Mesothelial cell of epicardium (in vitro differentiated cells): ENCODE measurements around the gene TRMT1. TPM values are rescaled to one million over a fixed set of nuclear protein-coding genes. Genes with fewer than 3 reads are reported as not detected.

ENCODE experiments used
- DNase-seq, 2 experiments: peaks; one replicate each; pipeline ENCODE4 v3.0.0; 2021; ENCODE audit warnings: low spot score in 2 of 2; ENCODE audit not compliant: unreplicated experiment in 2 of 2
- H3K27ac Mint-ChIP-seq: 2 replicates; pipeline ENCODE4 v1.8.0; 2021; ENCODE audit warnings: mixed read lengths
- H3K27me3 Mint-ChIP-seq: 2 replicates; pipeline ENCODE4 v1.8.0; 2021; ENCODE audit warnings: low read depth, mixed read lengths
- H3K36me3 Mint-ChIP-seq: 2 replicates; pipeline ENCODE4 v1.8.0; 2021; ENCODE audit warnings: mixed read lengths
- H3K4me1 Mint-ChIP-seq: 2 replicates; pipeline ENCODE4 v1.8.0; 2021; ENCODE audit warnings: mixed read lengths
- H3K4me3 Mint-ChIP-seq: 2 replicates; pipeline ENCODE4 v1.8.0; 2021; ENCODE audit warnings: mild to moderate bottlenecking, moderate library complexity, mixed read lengths
- H3K9me3 Mint-ChIP-seq: 2 replicates; pipeline ENCODE4 v1.8.0; 2021; ENCODE audit warnings: mixed read lengths
- total RNA-seq: library from RNA; stranded (reverse); gene quantifications from 3 replicates; pipeline ENCODE4 v1.2.1, GENCODE V29; 2021
- TF ChIP-seq, protein P1 (sequence below): fragments of 200-600 bp; sonication (generic); IDR thresholded peaks from one replicate; pipeline ENCODE4 v1.5.0; 2021; ENCODE audit warnings: antibody characterized with exemption; ENCODE audit not compliant: unreplicated experiment

The TRMT1 gene
- total RNA-seq, 1 donor from 2014 or later = 57.0 TPM

DNA sequence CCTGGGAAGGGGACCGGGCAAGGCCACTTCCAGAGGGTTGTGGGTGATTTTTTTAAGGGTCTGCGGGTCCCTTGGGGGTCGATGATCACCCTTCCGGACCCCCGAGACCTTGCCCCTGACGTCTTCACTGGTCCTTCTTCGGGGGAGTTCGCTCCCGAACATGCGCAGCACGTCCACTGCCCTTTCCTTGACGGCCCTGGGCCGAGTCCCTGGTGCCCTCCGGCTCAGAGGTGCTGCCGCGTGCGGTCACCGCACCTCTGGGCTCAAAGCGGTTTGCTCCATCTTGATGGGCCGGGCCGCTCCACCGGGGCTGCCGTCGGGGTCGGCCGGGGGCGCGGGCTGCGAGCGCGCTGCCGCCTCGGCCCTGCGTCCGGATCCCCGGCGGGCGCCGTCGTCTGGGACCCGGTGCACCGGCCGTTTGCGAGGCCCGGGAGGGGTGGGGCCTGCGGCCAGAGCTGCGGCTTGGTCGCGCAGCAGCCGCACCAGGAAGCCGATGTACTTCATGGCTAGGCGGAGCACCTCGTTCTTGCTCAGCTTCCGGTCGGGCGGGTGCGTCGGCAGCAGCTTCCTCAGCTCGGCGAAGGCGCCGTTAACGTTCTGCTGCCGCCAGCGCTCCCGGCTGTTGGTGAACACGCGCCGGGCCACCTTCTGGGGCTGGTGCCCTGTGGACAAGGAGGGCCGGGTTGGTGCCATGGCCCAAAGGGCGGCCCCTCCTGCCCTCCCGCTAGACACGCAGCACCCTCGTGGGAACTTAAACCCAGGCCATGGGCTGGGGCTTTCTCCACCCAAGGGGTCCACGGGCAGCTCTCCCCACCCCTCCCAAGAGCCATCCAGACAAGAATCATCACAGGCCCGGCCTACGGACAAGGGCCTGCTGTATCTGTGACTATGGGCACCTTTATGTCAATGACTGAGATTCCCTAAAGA is 17.2 kb downstream of the TRMT1 start:
- TF ChIP-seq, protein P1, sequence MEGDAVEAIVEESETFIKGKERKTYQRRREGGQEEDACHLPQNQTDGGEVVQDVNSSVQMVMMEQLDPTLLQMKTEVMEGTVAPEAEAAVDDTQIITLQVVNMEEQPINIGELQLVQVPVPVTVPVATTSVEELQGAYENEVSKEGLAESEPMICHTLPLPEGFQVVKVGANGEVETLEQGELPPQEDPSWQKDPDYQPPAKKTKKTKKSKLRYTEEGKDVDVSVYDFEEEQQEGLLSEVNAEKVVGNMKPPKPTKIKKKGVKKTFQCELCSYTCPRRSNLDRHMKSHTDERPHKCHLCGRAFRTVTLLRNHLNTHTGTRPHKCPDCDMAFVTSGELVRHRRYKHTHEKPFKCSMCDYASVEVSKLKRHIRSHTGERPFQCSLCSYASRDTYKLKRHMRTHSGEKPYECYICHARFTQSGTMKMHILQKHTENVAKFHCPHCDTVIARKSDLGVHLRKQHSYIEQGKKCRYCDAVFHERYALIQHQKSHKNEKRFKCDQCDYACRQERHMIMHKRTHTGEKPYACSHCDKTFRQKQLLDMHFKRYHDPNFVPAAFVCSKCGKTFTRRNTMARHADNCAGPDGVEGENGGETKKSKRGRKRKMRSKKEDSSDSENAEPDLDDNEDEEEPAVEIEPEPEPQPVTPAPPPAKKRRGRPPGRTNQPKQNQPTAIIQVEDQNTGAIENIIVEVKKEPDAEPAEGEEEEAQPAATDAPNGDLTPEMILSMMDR = no peak
- no peak overlapping the region for H3K27ac Mint-ChIP-seq
- DNase-seq = no peak
- peaks cover 30% of the 10 kb centered on the region for H3K4me1 Mint-ChIP-seq
- peaks cover 2% of the 10 kb centered on the region for H3K36me3 Mint-ChIP-seq
- peaks cover 73% of the 10 kb centered on the region for H3K27me3 Mint-ChIP-seq
- H3K9me3 Mint-ChIP-seq = no peaks in the 10 kb centered on the region
- peak overlapping the region; percentile 18 for H3K4me3 Mint-ChIP-seq

DNA sequence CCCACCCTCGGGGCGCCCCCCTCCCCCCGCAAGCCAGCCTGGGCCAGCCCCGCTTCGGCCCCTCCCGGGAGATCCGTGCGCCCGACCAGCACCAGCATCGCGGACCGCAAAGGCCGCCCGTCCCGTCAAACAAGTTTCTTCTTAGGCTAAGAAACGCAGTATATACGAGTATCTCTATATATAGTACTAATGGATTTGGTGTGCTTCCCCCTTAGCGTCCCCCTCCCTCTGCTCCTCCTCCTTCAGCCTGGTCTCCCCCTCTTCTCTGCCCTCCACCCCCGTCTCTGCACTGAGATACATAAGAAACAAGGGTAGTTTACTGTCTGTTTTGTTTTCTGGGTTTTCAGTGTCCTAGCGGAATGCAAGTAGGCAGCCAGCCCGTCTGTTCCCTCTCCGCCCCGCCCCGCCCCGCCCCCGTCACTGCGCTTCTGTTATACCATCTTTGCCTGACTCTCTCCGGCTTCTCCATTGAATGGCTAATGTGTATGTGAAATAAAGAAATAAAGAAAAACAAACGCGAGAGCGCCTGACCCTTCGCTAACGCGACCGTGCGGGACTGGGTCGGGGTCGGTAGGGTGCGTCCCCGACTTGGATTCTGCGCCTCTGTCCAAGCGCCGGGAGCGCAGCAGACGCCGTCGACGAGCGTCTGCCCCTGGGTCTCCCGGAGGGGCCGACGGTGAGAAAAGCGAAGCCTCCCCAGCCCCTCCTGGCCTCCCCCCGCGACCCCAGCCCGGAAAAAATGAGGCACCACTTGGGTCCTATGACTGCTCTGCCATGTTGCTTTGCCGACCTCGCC is 18.1 kb downstream of the TRMT1 start:
- Mint-ChIP-seq H3K36me3 (peaks cover 2% of the 10 kb centered on the region), H3K4me3 (peak overlapping the region; percentile 43)
- TF ChIP-seq, protein P1 = no peak

DNA sequence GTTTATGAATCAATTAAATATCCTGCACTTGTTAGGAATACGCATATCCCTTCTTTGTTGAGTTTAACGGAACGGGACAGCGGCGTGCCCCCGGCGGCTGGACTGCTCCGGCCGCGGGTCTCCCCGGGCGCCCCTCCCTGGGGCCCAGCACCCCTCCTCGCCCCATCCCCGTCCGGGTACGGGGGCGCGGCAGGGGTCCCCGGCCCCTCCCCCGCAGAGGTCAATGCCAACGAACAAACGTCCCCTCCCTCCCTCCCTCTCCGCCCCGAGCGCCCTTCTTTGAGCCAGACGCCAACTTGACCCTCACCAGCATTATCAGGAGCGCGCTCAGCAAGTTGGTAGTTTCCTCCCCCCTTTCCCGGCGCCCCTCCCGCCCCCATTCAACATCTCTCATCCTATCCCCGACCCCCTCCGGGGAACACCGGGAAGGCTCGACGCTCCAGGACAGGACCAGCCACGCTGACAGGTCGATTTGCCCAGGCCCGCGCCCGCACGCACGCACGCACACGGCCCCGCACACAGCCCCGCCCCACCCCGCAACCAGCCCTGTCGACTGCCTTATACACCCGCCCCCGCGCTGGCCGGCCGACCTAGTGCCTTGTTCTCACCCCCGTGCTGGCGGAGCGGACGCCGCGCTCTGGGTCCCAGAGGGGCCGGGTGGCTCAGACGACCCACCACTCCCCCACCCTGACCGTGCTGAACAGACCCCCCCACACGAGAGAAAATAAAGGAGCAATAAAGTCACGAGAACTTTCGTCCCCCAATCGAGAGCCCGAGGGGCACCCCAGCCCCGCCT is 18.9 kb downstream of the TRMT1 start:
- Mint-ChIP-seq H3K4me3 (no peak overlapping the region), H3K36me3 (peaks cover 2% of the 10 kb centered on the region), H3K9me3 (no peaks in the 10 kb centered on the region), H3K4me1 (peaks cover 38% of the 10 kb centered on the region), H3K27me3 (peaks cover 78% of the 10 kb centered on the region), H3K27ac (no peak overlapping the region)
- DNase-seq = no peak
- TF ChIP-seq, protein P1 = no peak

More for the DNA sequence above, 18.1 kb downstream of the TRMT1 start:
- no peaks in the 10 kb centered on the region for H3K9me3 Mint-ChIP-seq
- peaks cover 80% of the 10 kb centered on the region for H3K27me3 Mint-ChIP-seq
- no peak overlapping the region for H3K27ac Mint-ChIP-seq
- no peak for DNase-seq
- H3K4me1 Mint-ChIP-seq = peaks cover 37% of the 10 kb centered on the region

DNA sequence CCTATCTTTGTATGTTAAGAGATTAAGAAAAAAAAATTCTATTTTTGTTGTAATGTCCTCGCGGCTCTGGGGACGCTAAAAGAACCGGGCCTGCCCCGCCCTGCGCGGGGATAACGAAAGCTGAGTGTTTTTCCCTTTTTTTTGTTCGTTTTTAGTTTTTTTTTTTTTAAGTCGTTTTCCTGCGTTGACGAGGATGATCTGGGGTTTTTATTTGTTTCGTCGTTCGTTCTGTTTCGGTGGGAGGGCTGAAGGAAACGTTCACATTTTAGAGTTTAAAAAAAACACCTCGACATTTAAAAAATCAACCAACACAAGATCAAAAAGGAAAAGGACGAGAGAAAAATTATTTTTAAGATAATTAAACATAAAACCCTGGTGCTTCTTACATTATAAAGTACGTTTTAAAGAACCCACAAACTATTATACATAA is 19.5 kb downstream of the TRMT1 start:
- H3K36me3 Mint-ChIP-seq = peaks cover 2% of the 10 kb centered on the region
- DNase-seq = no peak
- peak overlapping the region; percentile 46 for H3K4me3 Mint-ChIP-seq
- H3K9me3 Mint-ChIP-seq = no peaks in the 10 kb centered on the region
- H3K27ac Mint-ChIP-seq = peak overlapping the region; percentile 67
- peaks cover 41% of the 10 kb centered on the region for H3K4me1 Mint-ChIP-seq
- TF ChIP-seq, protein P1 = no peak
- peaks cover 74% of the 10 kb centered on the region for H3K27me3 Mint-ChIP-seq
